Osteocyte (in vitro differentiated cells): ENCODE results near the gene TCEANC2. TPM values are rescaled to one million over a fixed set of nuclear protein-coding genes. Genes with fewer than 3 reads are reported as not detected.

Experiments used
- DNase-seq: peaks from one replicate; pipeline ENCODE4 v3.0.0; 2021; ENCODE audit warnings: mixed read lengths; ENCODE audit not compliant: unreplicated experiment; ENCODE audit errors: extremely low spot score
- H3K27ac Mint-ChIP-seq: one replicate; pipeline ENCODE4 v1.8.0; 2021; ENCODE audit warnings: mild to moderate bottlenecking, mixed read lengths; ENCODE audit not compliant: unreplicated experiment
- H3K27me3 Mint-ChIP-seq: one replicate; pipeline ENCODE4 v1.8.0; 2021; ENCODE audit warnings: mixed read lengths; ENCODE audit not compliant: unreplicated experiment
- H3K36me3 Mint-ChIP-seq: one replicate; pipeline ENCODE4 v1.8.0; 2021; ENCODE audit warnings: mixed read lengths; ENCODE audit not compliant: unreplicated experiment
- H3K4me1 Mint-ChIP-seq: one replicate; pipeline ENCODE4 v1.8.0; 2021; ENCODE audit warnings: mixed read lengths; ENCODE audit not compliant: unreplicated experiment
- H3K4me3 Mint-ChIP-seq: one replicate; pipeline ENCODE4 v1.8.0; 2021; ENCODE audit warnings: mild to moderate bottlenecking, moderate library complexity, mixed read lengths; ENCODE audit not compliant: unreplicated experiment
- H3K9me3 Mint-ChIP-seq: one replicate; pipeline ENCODE4 v1.8.0; 2021; ENCODE audit warnings: mixed read lengths; ENCODE audit not compliant: unreplicated experiment
- CTCF ChIP-seq: fragments of 200-600 bp; sonication (generic); IDR thresholded peaks from 2 replicates; pipeline ENCODE4 v1.5.0; 2021; ENCODE audit warnings: antibody characterized with exemption, mild to moderate bottlenecking, moderate library complexity
- total RNA-seq: library from RNA; stranded (reverse); gene quantifications from 2 replicates; pipeline ENCODE4 v1.2.1, GENCODE V29; 2021

The TCEANC2 gene
- total RNA-seq, 1 donor from 2014 or later = 3.9 TPM

- Mint-ChIP-seq H3K4me3 (no peak overlapping the region), H3K27ac (no peak overlapping the region), H3K27me3 (no peaks in the 10 kb centered on the region), H3K36me3 (no peaks in the 10 kb centered on the region), H3K9me3 (no peaks in the 10 kb centered on the region), H3K4me1 (no peaks in the 10 kb centered on the region)
- DNase-seq = no peak
- no peak for TF ChIP-seq CTCF
Measured at GRCh38 chr1:54112705-54113368, 59.4 kb downstream of the TCEANC2 start.

DNA sequence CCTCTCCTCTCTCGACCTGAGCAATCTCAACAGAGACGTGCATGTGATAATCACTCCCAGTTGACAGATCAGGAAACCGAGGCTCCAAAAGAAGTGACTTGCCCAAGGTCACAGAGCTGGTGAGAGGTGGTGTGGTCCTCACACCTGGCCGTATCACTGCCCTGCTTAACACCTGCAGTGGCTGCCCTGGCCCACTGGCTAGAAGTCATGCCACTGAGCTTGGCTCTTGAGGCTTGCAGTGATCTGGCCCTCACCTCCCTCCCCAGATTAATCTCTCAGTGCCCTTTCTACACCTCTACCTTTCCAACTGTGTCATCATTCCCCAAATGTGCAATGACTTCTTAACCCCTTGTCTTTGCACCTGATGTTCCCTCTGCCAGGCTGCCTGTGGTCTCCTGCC lies 60.6 kb downstream of the TCEANC2 start:
- H3K27me3 Mint-ChIP-seq = no peaks in the 10 kb centered on the region
- no peak overlapping the region for H3K4me3 Mint-ChIP-seq
- H3K36me3 Mint-ChIP-seq = no peaks in the 10 kb centered on the region
- no peak overlapping the region for H3K27ac Mint-ChIP-seq
- no peak for TF ChIP-seq CTCF
- H3K4me1 Mint-ChIP-seq = no peaks in the 10 kb centered on the region
- no peaks in the 10 kb centered on the region for H3K9me3 Mint-ChIP-seq
- DNase-seq = no peak

DNA sequence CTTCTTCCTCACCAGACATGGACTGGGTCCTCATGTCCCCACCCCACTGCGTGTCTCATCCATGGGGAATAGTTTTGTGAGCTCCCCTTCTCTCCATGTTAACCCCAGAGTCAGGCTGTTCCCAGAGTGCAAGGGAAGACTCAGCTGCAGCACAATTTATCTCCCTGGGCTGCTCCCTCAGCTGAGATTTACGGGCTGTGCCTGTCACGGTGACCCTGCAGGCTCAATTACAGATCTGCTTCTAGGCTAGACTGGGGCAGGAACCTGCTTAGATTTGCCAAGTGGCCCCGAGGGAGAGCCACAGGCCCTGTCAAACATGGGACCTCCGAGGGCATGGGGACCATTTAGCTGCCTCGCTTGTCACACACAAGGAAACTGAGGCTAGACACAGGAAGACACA lies 61.5 kb downstream of the TCEANC2 start:
- H3K36me3 Mint-ChIP-seq = no peaks in the 10 kb centered on the region
- H3K4me1 Mint-ChIP-seq = no peaks in the 10 kb centered on the region
- no peak for TF ChIP-seq CTCF
- no peak overlapping the region for H3K27ac Mint-ChIP-seq
- no peak for DNase-seq
- no peak overlapping the region for H3K4me3 Mint-ChIP-seq
- H3K9me3 Mint-ChIP-seq = no peaks in the 10 kb centered on the region
- no peaks in the 10 kb centered on the region for H3K27me3 Mint-ChIP-seq

- no peak for DNase-seq
- Mint-ChIP-seq H3K4me3 (no peak overlapping the region), H3K27ac (no peak overlapping the region), H3K4me1 (no peaks in the 10 kb centered on the region), H3K9me3 (no peaks in the 10 kb centered on the region), H3K36me3 (no peaks in the 10 kb centered on the region), H3K27me3 (no peaks in the 10 kb centered on the region)
- no peak for TF ChIP-seq CTCF
Measured at GRCh38 chr1:54115520-54115919, 62.1 kb downstream of the TCEANC2 start.

- H3K9me3 Mint-ChIP-seq = no peaks in the 10 kb centered on the region
- no peaks in the 10 kb centered on the region for H3K36me3 Mint-ChIP-seq
- H3K27ac Mint-ChIP-seq = no peak overlapping the region
- H3K4me1 Mint-ChIP-seq = peaks cover 10% of the 10 kb centered on the region
- DNase-seq = no peak
- H3K4me3 Mint-ChIP-seq = no peak overlapping the region
- H3K27me3 Mint-ChIP-seq = no peaks in the 10 kb centered on the region
- no peak for TF ChIP-seq CTCF
Measured at GRCh38 chr1:54117815-54118563, 64.6 kb downstream of the TCEANC2 start.
